ENCODE results near the gene PRAMEF4. TPM values are rescaled to one million over a fixed set of nuclear protein-coding genes. Genes with fewer than 3 reads are reported as not detected.
"Not testable (repeated sequence)": the region's sequence is repeated elsewhere in the genome, so short reads cannot be mapped to it uniquely, and the experiment has no call there.

PRAMEF4 gene
- total RNA-seq, 2 donors from 2014 or later, result not detected

- Histone ChIP-seq H3K4me1 (replicated peaks) (no peaks in the 10 kb centered on the region), H3K9me3 (no peaks in the 10 kb centered on the region), H3K27ac (no peak overlapping the region), H3K36me3 (no peaks in the 10 kb centered on the region), H3K27me3 (replicated peaks; ENCODE audit: insufficient read depth) (no peaks in the 10 kb centered on the region), H3K4me3 (no peak overlapping the region)
- 67% methylated on average over 4 of the region's 4 CpGs for WGBS
- intact Hi-C loops (cut with DNase I), result no loop called here
- TF ChIP-seq CTCF (IDR thresholded peaks at IDR 0.05) (no peak), POLR2AphosphoS5 (IDR thresholded peaks at IDR 0.05) (no peak), POLR2A (IDR thresholded peaks at IDR 0.05) (no peak)
- DNase-seq (ENCODE audit: low spot score), result no peak
These were observed 34.2 kb downstream of the PRAMEF4 start for GRCh38 chr1:12851779-12852178.

- H3K9me3 ChIP-seq; H3K27me3 ChIP-seq (replicated peaks; ENCODE audit: insufficient read depth); H3K4me3 ChIP-seq; H3K4me1 ChIP-seq (replicated peaks); DNase-seq (ENCODE audit: low spot score); H3K36me3 ChIP-seq; intact Hi-C loops (cut with DNase I); H3K27ac ChIP-seq: not testable (repeated sequence)
- 91% methylated on average over 7 of the region's 7 CpGs for WGBS
These were observed 37.4 kb downstream of the PRAMEF4 start, which contains the start of gene HNRNPCL1 for GRCh38 chr1:12848620-12849019. Gene HNRNPCL1 (minus strand): TSS chr1:12848720. CDS start chr1:12848289, 431 bp downstream.

- 46% methylated on average over 2 of the region's 2 CpGs for WGBS
These were observed 52.8 kb downstream of the PRAMEF4 start for GRCh38 chr1:12833251-12833650.

GRCh38 chr1:12831310-12831709, 54.7 kb downstream of the PRAMEF4 start, which contains the start of gene PRAMEF11:
Gene PRAMEF11 (minus strand): TSS chr1:12831410. CDS start chr1:12828789, 2,621 bp downstream.
- H3K36me3 ChIP-seq; DNase-seq (ENCODE audit: low spot score); H3K4me1 ChIP-seq (replicated peaks); H3K27ac ChIP-seq; H3K9me3 ChIP-seq; H3K27me3 ChIP-seq (replicated peaks; ENCODE audit: insufficient read depth); H3K4me3 ChIP-seq; intact Hi-C loops (cut with DNase I): not testable (repeated sequence)
- WGBS, result 61% methylated on average over 3 of the region's 3 CpGs

More at GRCh38 chr1:12833251-12833650, 52.8 kb downstream of the PRAMEF4 start:
- H3K9me3 ChIP-seq; intact Hi-C loops (cut with DNase I); H3K4me3 ChIP-seq; H3K36me3 ChIP-seq; H3K4me1 ChIP-seq (replicated peaks); H3K27ac ChIP-seq; DNase-seq (ENCODE audit: low spot score); H3K27me3 ChIP-seq (replicated peaks; ENCODE audit: insufficient read depth): not testable (repeated sequence)

Small RNA genes lying within 50 kb of the gene (small RNA-seq; reads per million reads assigned to genes)
- 0 reads per million in 2 donors for gene RNU6-1072P

Other genes starting within 250 kb of the PRAMEF4 start
- not detected for gene AADACL4, start 242.1 kb downstream of the PRAMEF4 start, total RNA-seq
- not detected for gene AADACL3, start 170.1 kb downstream of the PRAMEF4 start, total RNA-seq
- gene CFAP107, start 140.0 kb downstream of the PRAMEF4 start, total RNA-seq, result 1 to 10 TPM in 1 of 2 donors, not detected in 1; 1.1 TPM
- gene PRAMEF12, start 112.5 kb downstream of the PRAMEF4 start, total RNA-seq, result not detected
- gene PRAMEF1, start 94.8 kb downstream of the PRAMEF4 start, total RNA-seq, result not detected
- gene PRAMEF11, start 54.8 kb downstream of the PRAMEF4 start, total RNA-seq, result not detected
- gene HNRNPCL1, start 37.5 kb downstream of the PRAMEF4 start, total RNA-seq, result not detected
- gene PRAMEF2, start 29.1 kb downstream of the PRAMEF4 start, total RNA-seq, result not detected
- gene PRAMEF10, start 12.1 kb upstream of the PRAMEF4 start, total RNA-seq, result not detected
- gene PRAMEF7, start 30.4 kb upstream of the PRAMEF4 start, total RNA-seq, result not detected
- gene PRAMEF6, start 61.4 kb upstream of the PRAMEF4 start, total RNA-seq, result not detected
- gene PRAMEF27, start 170.4 kb upstream of the PRAMEF4 start, total RNA-seq, result not detected
- gene HNRNPCL3, start 174.6 kb upstream of the PRAMEF4 start, total RNA-seq, result not detected
- not detected for gene PRAMEF25, start 184.6 kb upstream of the PRAMEF4 start, total RNA-seq
- not detected for gene HNRNPCL2, start 230.7 kb upstream of the PRAMEF4 start, total RNA-seq